HG03575 (cell line): ENCODE data around the gene USP36.
"Not testable (repeated sequence)": the region's sequence is repeated elsewhere in the genome, so short reads cannot be mapped to it uniquely, and the experiment has no call there.

ENCODE experiments used
- ATAC-seq: cut with Tn5 transposase; IDR thresholded peaks from one replicate; pipeline ENCODE4 v1.9.1; 2021; ENCODE audit not compliant: unreplicated experiment, insufficient number of reproducible peaks, low FRiP score; ENCODE audit errors: extremely low read depth

The USP36 gene

GRCh38 chr17:78873519-78874340 lies 33.1 kb upstream of the USP36 start:
- ATAC-seq, result no peak

- no peak for ATAC-seq
These were observed 31.9 kb upstream of the USP36 start for GRCh38 chr17:78872486-78872885.

- ATAC-seq, result no peak
These were observed 30.0 kb upstream of the USP36 start for GRCh38 chr17:78870621-78871020.

GRCh38 chr17:78868391-78868790 lies 27.8 kb upstream of the USP36 start:
- ATAC-seq, result no peak

GRCh38 chr17:78867046-78867445 lies 26.4 kb upstream of the USP36 start:
- ATAC-seq, result not testable (repeated sequence)

GRCh38 chr17:78865682-78866390 lies 25.2 kb upstream of the USP36 start:
- ATAC-seq, result no peak

- no peak for ATAC-seq
These were observed 23.5 kb upstream of the USP36 start for GRCh38 chr17:78864117-78864516.

GRCh38 chr17:78862073-78863023 lies 21.7 kb upstream of the USP36 start:
- no peak for ATAC-seq

- ATAC-seq, result no peak
These were observed 20.6 kb upstream of the USP36 start for GRCh38 chr17:78861229-78861628.

- ATAC-seq, result no peak
These were observed 18.4 kb upstream of the USP36 start for GRCh38 chr17:78859051-78859450.

- no peak for ATAC-seq
These were observed 16.7 kb upstream of the USP36 start for GRCh38 chr17:78857266-78857665.

- ATAC-seq, result no peak
These were observed 15.0 kb upstream of the USP36 start for GRCh38 chr17:78855561-78856165.

- ATAC-seq, result no peak
These were observed 13.9 kb upstream of the USP36 start for GRCh38 chr17:78854508-78854907.

GRCh38 chr17:78853926-78854394 lies 13.3 kb upstream of the USP36 start:
- no peak for ATAC-seq

- ATAC-seq, result no peak
These were observed 12.1 kb upstream of the USP36 start for GRCh38 chr17:78852709-78853121.

GRCh38 chr17:78849026-78849425 lies 8.4 kb upstream of the USP36 start:
- no peak for ATAC-seq

- no peak for ATAC-seq
These were observed 6.4 kb upstream of the USP36 start for GRCh38 chr17:78847052-78847451.

- no peak for ATAC-seq
These were observed 3.8 kb upstream of the USP36 start for GRCh38 chr17:78844301-78845005.
